GM20431 (cell line): ENCODE measurements around the gene LAMTOR4.
"Not testable (repeated sequence)": the region's sequence is repeated elsewhere in the genome, so short reads cannot be mapped to it uniquely, and the experiment has no call there.

ENCODE experiments used
- in situ Hi-C: fragments of 300-500 bp; cut with MseI, MboI; formaldehyde crosslinking; loops from one replicate; pipeline ENCODE4 v1.15.0; 2020; ENCODE audit warnings: low sequenced_read_pairs; ENCODE audit not compliant: unreplicated experiment

LAMTOR4 gene

DNA sequence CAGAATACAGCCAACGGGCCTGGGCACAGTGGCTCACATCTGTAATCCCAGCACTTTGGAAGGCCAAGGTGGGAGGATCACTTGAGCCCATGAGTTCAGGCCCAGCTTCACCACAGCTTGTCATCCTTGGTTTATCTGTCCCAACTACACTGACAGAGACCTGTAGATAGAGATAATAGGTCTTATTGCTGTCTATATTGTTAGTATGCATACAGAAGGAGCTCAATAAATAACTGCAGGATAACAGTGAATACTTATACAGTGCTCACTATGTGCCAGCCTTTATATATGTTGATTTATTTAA lies 28.0 kb upstream of the LAMTOR4 start:
- in situ Hi-C loops, result no loop called here

DNA sequence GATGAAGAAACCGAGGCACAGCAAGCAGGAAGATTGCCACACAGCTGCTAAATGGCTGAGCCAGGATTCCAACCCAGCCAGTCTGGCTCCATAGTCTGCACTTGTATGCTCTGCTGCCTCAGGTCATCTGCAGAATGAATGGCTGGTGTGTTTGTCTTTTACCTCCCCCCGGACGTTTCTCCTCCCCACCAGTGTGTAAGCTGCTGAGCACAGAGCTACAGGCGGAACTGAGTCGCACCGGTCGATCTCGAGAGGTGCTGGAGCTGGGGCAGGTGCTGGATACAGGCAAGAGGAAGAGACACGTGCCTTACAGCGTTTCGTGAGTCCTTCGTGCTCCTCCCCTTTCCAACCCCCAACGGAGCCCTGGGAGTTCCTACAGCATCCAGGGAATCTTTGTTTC lies 26.7 kb upstream of the LAMTOR4 start:
- in situ Hi-C loops, result no loop called here

DNA sequence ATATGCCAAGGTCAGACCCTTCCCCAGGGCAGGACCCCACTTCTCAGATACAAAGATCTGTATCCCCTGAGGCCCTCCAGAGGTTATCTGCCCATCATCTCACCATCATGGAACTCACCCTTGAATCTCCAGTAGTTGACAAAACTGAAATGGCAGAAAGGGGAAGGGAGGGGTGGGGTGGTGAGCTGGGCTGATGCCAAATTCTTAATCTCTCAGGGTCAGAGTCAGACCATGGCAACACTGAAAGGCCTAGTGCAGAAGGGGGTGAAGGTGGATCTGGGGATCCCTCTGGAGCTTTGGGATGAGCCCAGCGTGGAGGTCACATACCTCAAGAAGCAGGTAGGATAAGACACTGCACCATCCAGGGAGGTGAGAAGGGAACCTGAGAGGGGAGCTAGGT lies 26.1 kb upstream of the LAMTOR4 start:
- in situ Hi-C loops, result no loop called here

DNA sequence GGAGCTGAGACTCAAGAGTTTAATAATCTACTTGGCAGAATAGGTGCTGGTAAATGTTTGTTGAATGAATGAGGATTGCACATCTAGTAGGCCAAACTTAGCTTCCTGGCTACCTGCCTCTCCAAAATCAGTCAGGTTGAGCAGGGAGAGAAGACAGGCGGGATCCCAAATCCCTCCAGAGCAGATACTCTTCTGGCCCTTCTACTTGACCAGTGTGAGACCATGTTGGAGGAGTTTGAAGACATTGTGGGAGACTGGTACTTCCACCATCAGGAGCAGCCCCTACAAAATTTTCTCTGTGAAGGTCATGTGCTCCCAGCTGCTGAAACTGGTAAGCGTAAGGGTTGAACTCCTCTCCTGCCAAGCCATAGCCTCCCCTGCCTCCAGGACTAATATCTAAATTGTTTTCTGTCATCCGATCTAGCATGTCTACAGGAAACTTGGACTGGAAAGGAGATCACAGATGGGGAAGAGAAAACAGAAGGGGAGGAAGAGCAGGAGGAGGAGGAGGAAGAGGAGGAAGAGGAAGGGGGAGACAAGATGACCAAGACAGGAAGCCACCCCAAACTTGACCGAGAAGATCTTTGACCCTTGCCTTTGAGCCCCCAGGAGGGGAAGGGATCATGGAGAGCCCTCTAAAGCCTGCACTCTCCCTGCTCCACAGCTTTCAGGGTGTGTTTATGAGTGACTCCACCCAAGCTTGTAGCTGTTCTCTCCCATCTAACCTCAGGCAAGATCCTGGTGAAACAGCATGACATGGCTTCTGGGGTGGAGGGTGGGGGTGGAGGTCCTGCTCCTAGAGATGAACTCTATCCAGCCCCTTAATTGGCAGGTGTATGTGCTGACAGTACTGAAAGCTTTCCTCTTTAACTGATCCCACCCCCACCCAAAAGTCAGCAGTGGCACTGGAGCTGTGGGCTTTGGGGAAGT lies 24.2 kb upstream of the LAMTOR4 start:
- in situ Hi-C loops, result no loop called here

DNA sequence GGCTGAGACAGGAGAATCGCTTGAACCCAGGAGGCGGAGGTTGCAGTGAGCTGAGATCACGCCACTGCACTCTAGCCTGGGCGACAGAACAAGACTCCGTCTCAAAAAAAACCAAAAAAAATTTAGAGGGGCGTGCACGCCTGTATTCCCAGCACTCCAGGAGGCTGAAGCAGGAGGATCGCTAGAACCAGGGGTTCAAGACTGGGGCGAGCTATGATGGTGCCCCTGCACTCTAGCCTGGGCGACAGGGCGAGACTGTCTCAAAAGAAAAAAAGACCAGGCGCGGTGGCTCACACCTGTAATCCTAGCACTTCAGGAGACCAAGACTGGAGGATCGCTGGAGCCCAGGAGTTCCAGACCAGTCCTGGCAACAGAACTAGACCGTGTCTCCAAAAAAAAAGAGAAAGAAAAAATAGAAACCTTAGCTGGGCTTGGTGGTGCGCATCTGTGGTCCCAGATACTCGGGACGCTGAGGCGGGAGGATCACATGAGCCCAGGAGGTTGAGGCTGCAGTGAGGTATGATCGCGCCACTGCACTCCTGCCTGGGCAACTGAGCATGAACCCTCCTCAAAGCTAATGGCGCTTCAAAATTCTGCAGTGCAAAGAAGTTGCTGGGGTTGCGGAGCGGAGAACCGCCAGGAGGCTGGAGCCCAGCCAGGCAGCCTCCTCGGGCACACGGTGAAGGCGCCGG lies 22.3 kb upstream of the LAMTOR4 start:
- in situ Hi-C loops, result no loop called here

DNA sequence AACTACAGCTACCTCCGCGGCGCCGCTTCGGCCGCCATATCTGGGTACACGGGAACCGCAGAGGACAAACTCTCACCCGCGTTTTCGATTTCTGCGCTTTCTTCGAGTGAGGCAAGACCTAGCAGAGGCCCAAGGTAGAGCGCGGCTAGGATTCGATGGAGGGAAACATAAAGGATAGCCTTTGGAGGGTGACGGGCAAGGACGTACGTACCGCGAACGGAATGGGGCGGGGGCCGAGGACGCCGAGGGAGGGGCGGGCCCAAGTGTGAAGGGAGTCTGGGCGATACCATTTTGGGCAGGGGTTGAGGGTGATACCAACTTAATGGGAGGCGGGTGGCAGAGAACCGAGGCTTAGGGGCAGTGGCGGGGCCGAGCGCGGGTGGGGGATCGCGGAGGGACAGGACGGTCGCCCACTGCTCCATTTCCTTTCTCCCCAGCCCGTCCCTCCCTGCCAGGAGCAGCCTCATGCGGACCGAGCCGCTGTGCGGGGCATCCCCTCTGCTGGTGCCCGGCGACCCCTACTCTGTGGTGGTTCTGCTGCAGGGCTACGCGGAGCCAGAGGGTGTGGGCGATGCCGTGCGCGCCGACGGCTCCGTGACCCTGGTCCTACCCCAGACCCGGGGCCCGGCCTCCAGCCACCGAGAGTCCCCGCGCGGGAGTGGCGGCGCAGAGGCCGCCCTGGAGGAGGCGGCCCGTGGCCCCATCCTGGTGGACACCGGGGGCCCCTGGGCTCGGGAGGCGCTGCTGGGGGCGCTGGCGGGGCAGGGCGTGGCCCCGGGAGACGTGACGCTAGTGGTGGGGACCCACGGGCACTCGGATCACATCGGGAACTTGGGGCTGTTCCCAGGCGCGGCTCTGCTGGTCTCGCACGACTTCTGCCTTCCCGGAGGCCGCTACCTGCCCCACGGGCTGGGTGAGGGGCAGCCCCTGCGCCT lies 21.5 kb upstream of the LAMTOR4 start, which contains the start of gene MBLAC1:
TSS of gene MBLAC1 (plus strand) at position 37 of the 935 bp plus-strand sequence. CDS start at position 466, 429 bp downstream.
- in situ Hi-C loops, result no loop called here

DNA sequence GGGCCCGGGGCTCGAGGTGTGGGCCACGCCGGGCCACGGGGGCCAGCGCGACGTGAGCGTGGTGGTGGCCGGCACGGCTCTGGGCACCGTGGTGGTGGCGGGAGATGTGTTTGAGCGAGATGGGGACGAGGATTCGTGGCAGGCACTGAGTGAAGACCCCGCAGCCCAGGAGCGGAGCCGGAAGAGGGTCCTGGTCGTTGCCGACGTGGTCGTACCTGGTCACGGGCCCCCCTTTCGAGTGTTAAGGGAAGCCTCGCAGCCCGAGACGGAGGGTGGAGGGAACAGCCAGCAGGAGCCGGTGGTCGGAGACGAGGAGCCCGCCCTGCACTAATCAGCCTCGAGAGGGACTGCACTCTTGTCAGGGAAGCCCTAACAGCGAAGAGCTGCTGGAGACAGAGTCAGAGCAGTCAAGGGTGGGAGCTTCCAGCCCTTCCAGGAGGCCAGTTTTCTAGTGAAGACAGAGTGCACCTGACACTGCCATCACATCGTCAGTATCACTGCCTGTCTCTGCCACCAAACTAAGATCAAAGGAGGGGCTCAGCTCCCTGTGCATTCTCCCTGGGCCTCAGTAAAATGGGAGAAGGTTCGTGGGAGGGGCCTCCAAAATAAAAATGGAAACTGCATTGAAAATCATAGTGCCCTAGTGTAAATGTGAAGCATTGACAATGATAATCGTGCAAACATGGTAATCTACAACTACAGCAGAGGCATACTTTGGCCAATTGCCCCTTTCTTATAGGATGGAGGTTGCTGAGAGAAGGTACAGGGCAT lies 20.7 kb upstream of the LAMTOR4 start:
- in situ Hi-C loops, result no loop called here

DNA sequence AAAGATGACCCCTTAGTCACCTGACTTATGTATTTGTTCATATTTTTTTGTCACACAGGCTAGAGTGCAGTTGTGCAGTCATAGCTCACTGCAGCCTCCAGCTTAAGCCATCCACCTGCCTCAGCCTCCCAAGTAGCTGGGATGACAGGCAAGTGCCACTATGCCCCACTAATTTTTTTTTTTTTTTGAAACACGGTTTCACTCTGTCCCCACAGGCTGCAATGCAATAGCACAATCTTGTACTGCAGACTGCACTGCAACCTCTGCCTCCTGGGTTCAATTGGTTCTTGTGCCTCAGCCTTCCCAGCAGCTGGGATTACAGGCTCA lies 20.1 kb upstream of the LAMTOR4 start:
- in situ Hi-C loops, result no loop called here

DNA sequence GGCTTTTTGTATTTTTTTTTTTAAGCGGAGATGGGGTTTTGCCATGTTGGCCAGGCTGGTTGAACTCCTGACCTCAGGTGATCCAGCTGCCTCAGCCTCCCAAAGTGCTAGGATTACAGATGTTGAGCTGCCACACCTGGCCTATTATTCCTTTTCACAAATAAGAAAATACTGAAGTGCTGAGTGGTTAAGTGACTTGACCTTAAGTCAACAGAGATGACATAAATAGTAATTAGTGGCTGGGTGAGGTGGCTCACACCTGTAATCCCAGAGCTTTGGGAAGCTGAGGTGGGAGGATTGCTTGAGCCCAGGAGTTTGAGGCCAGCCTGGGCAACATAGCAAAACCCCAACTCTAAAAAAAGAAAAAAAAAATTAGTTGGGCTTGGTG lies 18.5 kb upstream of the LAMTOR4 start:
- in situ Hi-C loops, result not testable (repeated sequence)

DNA sequence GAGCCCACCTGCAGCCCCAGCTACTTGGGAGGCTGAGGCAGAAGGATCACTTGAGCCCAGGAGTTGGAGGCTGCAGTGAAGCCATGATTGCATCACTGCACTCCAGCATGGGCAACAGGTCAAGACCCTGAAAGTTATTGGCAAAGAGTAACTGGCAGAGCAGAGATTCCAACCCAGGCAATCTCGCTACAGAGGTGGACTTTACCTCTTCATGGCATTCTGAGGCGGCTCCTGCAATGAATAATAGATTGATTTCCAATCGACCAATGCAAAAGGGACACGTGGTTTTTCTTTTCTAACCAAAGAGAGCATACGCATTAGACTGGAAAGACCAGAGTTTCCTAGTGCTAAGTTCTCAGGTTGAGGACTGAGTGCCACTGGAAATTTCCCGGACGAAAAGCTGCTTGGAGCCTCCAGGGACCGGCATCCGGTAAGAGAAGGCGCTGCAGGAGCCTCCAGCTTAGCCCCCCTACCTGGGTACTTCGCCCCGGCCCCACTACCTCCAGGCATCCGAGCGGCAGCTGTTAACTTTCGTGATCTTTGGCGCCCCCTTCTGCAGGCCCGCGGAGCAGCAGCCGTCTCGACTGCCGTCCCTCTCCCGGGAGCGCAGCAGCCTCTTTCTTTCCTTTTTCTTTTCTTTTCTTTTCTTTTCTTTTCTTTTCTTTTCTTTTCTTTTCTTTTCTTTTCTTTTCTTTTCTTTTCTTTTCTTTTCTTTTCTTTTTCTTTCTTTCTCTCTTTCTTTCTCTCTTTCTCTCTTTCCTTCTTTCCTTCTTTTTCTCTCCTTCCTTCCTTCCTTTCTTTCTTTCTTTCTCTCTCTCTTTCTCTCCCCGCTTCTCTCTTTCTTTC lies 17.9 kb upstream of the LAMTOR4 start:
- in situ Hi-C loops, result no loop called here

DNA sequence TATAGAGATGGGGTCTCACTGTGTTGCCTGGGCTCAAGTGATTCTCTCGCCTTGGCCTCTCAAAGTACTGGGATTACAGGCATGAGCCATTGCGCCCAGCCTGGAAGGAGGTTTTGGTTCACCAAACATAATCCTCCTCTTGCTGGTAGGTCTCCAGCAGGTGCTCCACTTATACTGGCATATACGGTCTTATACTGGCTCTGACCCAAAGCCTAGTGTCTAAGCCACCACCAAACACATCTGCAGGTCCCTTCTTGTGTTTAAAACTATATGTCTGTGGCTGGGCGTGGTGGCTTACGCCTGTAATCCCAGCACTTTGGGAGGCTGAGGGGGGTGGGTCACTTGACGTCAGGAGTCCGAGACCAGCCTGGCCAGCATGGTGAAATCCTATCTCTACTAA lies 16.6 kb upstream of the LAMTOR4 start:
- in situ Hi-C loops, result no loop called here

DNA sequence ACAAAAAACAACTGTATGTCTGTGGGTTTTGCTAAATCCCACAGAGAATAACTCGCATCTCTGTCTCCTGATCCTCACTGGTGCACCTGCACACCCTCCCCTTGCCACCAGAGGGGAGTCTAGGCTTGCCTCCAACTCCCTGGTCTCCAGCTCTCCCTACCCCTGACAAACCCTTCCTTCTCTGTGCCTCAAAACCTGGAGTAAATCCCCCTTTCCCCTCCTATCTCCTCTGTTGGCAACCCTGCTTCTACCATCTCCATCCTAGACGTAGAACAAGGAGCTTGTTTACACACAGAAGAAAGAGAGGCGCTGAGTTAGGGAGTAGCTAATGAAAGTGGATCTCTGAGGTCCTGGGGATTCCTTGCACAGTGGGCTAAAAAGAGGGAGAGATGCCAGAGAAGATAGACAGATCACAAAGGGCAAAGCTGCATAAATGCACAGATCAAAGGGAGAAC lies 16.0 kb upstream of the LAMTOR4 start:
- in situ Hi-C loops, result no loop called here

DNA sequence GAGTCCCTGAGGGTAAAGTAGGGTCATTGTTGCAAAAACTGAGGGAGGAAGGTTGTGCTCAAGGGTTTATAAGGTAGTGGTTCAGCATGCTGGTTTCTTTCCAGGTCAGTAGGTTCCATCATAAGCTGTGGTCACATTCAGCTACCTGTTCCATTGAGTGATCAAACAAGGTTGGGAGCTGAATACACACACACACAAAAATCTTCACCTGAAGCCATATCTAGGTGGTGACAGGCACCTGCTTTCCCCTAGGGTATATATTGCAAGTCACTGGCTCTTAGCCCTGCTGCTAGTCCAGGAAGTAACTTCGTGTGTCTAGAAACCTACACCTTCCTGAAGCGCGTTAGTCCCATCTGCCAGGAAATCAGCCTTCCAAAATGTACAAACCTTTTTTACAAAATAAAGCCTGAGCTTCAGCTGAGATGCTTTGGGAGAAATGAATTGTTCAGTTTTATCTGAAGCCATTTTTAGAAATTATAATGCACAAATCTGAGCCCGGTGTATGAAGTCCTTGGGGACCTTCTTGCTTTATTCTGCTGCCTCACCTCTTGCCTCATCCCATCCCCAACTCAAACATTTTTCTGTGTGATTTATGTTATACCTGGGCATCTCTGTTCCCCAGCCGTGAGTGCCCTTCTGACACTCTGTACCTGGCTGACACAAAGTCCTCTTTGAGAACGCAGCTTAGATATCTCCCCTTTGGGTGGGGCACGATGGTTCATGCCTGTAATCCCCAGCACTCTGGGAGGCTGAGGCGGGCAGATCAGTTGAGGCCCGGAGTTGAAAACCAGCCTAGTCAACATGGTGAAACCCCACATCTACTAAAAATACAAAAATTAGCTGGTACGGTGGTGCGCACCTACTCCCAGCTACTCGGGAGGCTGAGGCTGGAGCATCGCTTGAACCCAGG lies 10.6 kb upstream of the LAMTOR4 start:
- in situ Hi-C loops, result no loop called here

DNA sequence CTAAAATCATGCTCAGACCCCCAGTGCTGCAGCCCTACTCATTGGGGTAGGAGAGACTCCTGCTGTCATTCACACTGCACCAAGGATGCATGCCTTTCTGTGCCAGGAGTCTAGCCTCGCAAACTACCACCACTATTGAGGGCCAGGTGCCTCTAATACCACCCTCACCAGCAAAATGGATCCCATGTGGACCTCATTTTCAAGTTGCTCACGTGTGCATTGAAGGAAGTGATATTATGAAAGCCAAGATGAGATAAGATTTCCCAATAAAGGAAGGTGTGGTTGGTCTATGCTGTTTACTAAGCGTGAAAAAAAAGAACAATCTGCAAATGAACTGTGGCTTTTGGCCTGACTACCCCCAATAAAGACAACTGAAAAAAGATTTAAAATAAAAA lies 7.2 kb upstream of the LAMTOR4 start:
- in situ Hi-C loops, result no loop called here

DNA sequence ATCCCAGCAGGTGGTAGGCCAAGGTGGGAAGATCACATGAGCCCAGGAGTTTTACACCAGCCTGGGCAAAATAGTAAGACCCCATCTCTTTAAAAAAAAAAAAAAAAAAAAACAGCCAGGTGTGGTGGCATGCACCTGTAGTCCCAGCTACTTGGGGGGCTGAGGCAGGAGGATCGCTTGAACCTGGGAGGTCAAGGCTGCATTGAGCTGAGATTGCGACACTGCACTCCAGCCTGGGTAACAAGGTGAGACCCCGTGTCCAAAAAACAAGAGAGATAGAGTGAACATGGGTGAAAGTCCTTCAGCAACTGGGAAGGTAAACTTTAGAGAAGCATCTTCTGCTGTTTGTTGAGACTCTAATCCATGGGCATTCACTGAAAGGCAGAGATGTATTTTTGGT lies 6.3 kb upstream of the LAMTOR4 start:
- in situ Hi-C loops, result no loop called here

DNA sequence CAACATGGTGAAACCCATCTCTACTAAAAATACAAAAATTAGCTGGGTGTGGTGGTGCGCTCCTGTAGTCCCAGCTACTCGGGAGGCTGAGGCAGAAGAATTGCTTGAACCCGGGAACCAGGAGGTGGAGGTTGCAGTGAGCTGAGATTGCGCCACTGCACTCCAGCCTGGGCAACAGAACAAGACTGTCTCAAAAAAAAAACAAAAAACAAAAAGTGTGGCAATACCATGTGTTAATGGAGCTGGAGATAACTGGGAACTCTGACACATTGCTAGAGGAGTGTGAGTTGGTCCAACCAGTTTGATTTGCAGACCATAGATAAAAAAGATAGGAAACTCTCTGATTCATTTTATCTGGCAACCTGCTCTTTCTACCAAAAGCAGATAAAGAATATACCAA lies 2.4 kb upstream of the LAMTOR4 start:
- in situ Hi-C loops, result not testable (repeated sequence)

DNA sequence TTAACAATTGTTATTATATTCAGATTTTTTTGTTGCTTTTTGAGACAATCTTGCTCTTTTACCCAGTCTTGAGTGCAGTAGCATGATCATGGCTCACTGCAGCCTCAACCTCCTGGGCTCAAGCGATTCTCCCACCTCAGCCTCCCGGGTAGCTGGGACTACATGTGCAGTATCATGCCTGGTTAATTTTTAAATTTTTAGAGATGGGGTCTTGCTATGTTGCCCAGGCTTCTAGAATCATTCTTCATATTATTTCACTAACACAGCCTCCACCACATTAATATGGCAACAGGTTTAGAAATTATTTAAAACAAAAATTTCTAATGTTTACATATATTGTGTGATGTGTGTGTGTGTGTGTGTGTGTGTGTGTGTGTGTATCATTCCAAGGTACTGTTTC lies 1.4 kb upstream of the LAMTOR4 start:
- in situ Hi-C loops, result no loop called here

DNA sequence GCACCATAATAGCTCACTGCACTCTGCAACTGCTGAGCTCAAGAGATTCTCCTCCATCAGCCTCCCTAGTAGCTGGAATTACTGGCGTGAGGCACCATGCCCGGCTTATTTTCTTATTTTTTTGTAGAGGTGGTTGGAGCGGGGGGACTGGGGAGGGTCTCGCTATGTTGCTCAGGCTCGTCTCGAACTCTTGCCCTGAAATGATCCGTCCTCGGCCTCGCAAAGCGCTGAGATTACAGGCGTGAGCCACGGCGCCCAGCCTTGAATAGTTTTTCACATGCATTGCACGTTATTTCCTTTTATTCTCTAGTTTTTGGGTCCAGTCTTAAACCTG lies 526 bp upstream of the LAMTOR4 start:
- in situ Hi-C loops, result no loop called here
